NCI-H1105 treated with DMSO at 0.1 percent for 48 hours (cell line): ENCODE measurements around the gene NT5C1B.
"Not testable (repeated sequence)": the region's sequence is repeated elsewhere in the genome, so short reads cannot be mapped to it uniquely, and the experiment has no call there.

ENCODE experiments used
- DNase-seq: peaks from one replicate; lab custom pipeline; 2025; lab: John Stamatoyannopoulos, UW

NT5C1B gene

DNA sequence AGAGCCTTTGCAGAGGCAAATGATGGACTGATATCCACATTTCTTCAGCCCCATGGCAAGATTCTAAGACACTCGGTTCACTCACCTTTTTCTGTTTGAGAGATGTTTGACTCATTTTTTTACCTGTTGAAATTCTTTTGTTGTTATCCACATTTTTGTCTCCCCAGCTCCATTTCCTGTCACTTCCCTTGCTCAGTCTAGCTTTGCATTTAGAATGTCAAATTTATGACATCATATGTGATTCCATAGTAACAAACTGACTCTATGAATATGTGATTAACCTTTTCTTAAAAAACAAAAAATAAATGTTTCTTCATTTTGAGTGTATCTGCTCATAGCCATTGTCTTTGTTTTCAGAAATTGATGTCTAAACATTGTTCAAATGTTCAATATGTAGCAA is at the start of gene NT5C1B:
Gene NT5C1B, minus strand, starts transcription at position 216 of the 400 bp plus-strand sequence. Its CDS starts 101 bp downstream, at position 115.
- DNase-seq = no peak

DNA sequence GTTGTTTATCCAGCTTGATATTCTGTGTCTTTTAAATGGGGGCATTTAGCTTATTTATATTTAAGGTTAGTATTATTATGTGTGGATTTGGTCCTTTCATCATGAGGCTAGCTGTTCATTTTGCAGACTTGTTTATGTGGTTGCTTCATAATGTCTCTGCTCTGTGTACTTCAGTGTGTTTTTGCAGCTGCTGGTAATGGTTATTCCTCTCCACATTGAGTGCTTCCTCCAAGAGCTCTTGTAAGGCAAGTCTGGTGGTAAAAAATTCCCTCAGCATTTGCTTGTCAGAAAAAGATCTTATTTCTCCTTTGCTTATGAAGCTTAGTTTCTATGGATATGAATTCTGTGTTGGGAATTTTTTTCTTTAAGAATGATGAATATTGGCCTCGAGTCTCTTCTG is 47.8 kb upstream of the NT5C1B start:
- DNase-seq = no peak

DNA sequence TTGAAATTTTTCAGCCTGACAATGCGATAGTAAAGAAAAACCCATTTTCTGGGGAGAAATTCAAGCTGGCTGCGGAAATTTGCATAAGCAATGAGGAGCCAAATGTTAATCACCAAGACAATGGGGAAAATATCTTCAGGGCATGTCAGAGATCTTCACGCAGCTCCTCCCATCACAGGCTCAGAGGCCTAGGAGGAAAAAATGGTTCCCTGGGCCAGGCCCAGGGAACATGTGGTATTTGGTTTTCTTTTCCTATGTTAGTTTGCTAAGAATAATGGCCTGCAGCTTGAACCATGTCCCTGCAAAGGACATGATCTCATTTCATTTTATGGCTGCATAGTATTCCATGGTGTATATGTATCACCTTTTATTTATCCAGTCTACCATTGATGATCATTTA is 43.3 kb upstream of the NT5C1B start:
- not testable (repeated sequence) for DNase-seq

DNA sequence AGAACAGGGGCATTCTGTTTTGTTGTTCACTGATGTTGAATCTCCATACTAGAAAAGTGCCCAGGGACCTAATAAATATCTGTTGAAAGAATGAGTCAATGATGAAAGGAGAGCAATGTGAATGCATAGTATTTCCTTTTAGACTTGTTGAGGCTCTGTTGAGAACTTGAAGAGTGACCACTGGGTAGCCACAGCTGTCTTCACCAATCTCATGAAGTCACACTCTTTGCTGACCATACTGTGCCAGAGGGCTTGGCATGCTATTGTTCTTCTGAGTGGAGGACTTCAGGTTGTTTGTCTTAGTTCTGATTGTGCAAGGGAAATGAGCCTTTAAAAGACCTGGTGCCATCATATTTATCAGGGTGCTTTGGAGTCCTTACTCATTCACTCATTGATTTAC is 41.6 kb upstream of the NT5C1B start:
- no peak for DNase-seq

DNA sequence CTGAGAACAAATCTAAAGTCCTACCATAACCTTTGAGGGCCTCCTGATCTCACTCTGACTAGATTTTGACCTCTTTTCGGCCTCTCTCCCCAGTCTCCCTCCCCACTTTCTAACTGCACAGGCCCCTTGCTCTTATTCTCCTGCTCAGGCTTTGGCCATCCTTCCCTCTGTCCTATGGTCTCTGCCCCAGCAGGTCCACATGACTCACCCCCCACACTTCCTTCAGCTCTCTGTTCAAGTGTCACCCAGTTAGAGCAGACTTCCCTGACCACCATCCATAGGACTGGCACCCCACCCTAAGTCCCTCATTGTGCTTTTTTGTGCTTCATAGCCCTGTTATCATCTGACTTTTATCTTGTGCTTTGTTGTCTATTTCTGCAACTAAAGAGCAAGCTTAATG is 41.2 kb upstream of the NT5C1B start:
- no peak for DNase-seq

DNA sequence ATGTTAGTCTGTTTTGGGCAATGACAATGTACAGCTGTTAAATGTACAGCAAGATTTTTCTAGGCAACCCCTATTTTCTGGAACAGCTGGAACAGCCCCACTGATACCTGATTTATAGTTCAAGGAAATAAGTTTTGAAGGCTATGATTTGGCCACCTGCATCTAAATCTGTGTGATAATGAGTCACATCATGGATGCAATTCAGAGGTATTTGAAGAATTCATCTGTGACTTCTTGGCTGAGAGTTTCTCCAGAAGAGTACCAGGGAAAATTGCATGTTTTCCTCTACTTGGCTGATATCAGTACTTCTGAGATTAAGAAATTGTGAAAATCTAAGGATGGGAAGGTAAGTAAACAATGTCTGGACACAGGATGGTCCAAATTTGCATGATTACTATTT is 40.7 kb upstream of the NT5C1B start:
- no peak for DNase-seq

DNA sequence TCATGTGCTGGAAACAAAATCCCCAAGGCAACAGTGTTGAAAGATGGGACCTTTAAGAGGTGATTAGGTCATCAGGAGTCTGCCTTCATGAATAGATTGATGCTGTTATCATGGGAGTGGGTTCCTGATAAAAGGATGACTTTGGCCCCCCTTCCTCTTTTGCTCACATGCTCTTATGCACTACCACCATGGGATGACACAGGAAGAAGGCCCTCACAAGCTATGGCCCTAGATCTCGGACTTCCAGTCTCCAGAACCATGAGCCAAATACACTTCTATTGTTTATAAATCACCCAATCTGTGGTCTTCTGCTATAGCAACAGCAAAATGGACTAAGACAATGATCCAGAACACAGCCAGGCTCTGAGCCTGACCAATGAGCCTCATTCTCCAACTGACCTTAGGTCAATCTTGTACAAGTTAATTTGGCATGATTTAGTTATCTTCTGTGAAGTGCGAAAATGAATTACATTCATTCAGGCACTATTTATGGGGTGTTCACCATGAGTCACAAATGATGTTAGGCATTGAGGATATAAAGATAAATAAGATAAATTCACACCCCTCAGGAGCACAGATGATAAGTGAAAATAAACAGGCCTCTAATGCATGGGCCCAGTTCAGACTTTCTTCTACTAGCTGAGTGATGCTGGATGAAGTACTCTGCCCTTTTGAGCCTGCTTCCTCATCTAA is 37.7 kb upstream of the NT5C1B start:
- no peak for DNase-seq

DNA sequence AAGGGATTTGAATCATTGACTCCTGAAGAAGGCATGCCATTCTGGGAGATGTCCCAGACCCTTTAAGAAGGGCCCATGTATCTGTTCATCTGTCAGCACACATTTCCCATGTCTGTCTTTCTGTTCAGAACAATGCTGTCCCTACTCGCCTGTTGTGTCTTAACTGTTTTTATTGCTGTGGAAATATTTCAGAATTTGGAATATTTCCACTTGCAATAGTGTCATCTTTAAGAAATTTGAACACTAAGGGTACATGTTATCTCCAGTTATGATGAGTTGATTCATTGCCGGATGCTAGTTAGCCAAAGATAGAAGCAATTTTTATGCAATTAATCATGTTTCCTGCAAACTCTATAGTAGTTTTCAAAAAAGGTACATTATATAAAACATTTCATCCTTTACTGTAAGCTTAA is 36.9 kb upstream of the NT5C1B start:
- DNase-seq = no peak

DNA sequence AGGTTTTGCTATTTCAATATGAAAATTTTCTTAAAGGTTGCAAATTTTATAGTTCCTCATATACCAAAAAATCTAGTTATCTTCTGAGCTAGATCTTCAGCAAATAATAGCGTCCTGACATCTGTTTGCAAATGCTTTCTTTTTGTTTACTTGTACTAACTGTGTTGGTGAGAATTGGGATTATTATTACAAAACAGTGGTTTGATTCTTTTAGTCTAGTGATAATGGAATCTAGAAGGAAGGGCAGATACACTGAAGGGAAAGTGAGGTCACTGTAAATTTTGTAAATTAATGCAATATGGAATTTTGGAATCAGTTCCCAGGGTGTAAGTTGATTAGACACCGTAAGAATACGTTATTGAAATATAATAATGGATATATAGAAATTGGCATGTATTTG is 36.2 kb upstream of the NT5C1B start:
- DNase-seq = no peak

DNA sequence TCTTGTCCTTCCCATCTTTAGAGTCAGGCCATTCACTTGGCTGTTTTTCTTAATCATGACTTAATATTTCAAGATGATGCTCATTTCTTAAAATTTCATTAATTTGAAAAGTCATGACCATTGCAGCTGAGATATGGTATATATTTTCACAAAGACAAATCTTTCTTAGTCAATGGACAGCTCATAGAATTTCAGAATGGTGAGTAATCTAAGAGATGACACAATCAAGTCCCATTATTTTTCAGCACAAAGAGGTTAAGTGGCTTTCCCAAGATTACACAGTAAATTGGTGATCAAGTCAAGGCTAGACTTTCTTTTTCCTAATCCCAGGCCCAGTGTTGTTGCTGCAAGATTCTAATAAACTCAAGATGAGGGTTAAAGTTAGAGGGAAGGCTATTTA is 34.4 kb upstream of the NT5C1B start:
- DNase-seq = no peak

DNA sequence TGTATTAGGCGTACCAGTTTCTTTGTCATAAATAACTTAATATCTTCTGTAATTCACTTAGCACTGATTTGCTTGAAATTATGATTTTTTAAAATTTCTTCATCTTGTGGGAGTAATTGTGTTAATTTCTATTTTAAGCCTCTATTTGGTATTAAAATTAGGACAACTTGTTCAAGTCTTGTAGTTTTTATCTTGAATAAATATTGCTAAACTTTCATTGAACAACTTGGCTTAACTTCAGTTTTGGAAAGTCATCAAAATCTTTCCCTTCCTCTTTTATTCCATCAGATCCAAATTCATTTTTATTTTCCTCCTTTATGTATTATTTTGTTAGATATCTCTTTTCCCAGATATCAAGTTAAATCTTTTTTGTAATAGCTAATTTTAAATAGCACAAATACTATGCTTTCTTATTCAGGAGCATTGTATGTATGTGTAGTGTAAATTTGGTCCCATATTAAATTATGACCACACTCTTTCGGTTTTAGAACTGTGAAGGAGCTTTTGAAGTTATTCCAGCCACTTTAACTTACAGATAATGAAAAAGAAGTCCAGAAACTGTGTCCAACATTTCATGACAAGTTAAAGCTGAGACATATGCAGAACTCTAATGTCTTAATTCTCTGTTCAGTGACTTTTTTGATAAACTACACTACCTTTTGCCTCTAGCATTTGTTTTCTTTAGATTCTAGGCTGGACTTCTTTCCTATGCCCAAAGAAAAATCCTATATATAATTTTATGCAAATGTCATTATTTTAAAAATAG is 31.7 kb upstream of the NT5C1B start:
- DNase-seq = no peak

DNA sequence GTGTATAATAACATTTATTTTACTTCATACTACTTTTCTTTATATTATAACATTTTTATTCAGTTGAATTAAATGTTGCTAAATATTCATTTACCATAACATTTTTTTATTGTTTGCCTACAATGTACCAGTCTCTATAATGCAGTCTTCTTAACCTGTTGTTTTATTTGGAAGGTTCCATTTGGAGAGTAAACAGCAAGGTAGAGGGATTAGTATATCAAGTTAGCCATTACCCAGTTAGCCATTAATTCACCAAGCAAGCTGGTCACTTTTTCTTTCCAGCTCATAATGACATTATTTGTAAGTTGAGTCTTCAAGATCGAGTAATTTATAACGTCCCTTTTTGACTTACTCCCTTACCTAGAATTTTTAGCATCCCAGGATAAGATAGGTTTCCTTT is 29.7 kb upstream of the NT5C1B start:
- no peak for DNase-seq

DNA sequence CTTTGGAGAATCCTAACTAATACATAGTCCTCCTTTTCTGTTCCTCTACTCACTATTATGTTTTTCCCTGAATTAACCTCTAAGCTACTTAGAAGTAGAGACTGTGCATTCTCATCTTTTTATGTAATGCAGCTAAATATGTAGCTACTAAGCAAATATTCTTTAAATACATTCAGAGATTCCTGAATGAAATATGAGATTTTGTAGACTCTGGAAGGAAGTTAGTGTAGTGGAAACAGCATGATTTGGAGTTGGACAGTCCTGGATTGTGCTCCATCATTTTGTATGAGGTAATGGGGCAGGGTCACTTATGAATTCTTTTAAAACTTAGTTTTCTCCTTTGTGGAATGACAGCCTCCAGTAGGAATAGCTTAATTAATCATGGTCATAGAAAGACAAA is 24.7 kb upstream of the NT5C1B start:
- DNase-seq = no peak

DNA sequence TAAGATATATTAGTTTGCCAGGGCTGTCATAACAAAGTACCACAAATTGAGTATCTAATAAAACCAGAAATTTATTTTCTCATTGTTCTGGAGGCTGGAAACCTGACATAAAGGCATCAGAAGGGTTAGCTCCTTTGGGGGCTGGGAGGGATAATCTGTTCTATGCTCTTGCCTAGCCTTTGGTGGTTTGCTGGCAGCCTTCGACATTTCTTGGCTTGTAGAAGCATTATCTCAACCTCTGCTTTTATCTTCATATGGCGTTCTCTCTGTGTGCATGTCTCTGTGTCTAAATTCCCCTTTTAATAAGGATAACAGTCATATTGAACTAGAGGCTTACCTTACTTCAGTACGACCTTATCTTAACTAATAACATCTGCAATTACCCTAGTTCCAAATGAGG is 22.8 kb upstream of the NT5C1B start:
- no peak for DNase-seq

DNA sequence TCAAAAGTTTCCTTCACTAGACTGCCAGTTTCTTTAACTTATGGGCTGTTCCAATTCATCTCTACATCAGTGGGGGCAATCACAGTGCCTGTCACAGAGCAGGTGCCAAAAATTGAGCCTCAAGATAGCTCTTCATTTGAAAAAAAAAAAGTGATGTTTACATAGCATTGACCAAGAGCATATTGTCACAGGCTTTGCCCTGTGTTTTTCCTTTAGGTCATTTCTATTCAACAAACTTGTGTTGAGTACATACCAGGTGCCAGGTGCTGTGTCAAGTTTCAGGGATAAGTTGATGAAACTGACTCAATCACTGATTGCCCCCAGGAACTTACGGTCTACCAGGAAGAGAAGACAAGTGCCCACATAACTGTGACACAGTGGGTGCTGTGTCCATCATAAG is 22.2 kb upstream of the NT5C1B start:
- no peak for DNase-seq

DNA sequence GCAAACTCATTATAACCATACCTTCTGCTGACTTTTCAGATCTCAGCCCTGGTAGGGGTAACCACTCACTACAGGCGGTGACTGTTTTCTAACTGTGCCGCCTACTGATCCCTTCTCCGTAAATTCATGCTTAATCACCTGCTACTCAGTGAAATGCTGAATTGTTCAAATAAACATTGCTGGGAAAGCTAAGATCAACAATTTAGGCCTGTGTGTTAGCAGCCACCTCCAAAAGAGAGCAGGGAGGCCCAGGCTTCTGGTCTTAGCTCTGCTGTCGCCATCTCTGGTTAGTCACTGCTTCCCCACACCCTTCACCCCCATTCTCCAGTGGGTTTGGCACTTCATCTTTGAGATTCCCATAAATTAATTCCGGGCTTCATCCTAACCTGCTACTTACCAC is 21.8 kb upstream of the NT5C1B start:
- DNase-seq = no peak

DNA sequence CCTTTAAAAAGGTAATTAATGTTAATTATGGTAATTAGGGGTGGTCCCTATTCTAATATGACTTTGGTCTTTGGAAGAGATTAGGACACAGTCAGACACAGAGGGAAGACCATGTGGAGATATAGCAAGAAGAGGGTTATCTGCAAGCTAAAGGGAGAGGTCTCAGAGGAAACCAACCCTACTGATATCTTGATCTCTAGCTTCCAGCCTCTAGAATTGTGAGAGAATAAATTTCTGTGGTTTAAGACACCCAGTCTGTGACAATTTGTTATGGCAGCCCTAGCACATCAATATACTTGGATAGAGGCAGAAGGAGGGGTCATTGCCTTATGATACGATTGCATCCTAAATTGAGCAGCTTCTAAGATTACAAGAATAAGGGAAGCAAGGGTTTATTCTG is 21.3 kb upstream of the NT5C1B start:
- no peak for DNase-seq

DNA sequence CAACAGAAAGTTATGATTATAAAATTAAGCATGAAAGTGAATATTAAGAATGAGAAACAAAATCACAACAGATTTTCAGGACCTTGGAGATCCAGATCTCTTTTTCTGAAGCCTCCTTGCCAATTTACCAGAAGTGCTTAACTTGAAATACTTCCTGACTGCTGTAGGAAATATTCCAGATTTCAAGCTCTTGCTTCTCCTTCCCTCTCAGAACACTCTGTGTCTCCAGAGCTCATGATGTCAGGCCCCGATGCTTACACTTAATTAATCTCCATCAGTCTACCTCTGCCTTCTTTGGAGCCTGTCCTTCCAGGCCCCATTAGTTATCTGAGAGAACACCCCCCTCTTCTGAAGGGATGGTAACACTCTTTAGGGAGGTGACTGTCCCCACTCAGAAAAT is 20.7 kb upstream of the NT5C1B start:
- no peak for DNase-seq

DNA sequence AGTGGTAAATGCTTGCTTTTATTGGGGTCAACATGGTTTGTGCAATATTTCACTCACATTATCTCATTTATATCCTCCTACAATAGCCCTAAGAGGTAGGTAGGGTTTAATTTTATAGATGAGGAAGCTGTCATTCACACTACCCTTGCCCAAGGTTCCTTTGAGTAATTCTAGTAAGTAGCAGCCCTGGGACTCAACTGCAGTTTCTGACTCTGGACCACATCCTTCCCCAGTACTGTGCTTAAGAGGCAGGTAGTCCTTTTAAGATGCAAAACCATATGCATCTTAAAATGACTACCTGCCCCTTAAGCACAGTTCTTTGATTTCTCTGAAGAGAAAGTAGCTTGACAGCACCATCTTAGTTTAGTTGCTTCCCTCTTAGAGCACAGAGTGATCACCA is 15.7 kb upstream of the NT5C1B start:
- no peak for DNase-seq

DNA sequence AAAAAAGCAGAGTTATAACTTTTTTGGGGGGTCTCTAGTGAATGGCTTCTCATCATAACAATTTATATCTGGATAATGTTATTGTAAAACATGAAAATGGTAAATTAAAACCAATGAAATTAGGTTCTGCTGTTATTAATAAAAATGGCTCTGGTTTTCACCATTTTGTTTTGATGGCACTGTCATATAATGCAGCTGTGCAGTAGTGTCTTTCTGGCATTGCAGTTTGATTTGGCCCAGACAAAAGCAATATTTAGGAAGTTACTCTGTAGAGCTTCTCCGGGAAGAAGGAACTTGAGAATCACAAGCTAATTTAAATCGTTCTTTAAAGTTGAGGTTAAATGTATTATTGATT is 15.1 kb upstream of the NT5C1B start:
- no peak for DNase-seq

DNA sequence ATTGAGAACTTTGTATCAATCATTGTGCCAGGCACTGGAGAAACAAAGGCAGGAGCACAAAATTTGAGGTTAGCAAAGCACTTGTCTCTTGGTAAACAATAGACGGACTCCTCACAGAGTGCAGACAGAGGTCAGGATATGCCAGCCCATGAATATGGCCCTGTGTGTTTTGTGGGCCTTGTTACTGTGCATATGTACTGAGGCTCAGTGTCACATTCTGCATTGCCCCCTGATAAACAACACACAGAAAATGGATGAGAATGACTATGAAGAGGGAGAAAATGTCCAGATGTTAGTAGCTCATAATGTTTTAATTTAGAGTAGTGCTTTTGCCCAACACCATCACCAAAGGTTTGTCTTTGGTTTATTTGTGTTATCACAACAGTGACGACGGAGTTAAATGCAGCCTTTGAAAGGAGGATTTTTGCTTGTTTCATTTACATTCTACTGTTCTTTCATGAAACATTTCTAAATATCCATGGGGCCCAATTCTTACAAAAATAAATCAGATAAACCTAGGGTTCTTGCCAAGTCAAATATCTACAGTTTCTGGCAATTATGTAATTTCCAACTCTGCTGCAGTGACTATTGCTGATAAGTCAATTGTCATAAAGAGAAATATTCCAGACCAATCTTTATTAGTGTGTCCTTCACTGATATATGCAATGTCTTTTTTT is 14.6 kb upstream of the NT5C1B start:
- no peak for DNase-seq

DNA sequence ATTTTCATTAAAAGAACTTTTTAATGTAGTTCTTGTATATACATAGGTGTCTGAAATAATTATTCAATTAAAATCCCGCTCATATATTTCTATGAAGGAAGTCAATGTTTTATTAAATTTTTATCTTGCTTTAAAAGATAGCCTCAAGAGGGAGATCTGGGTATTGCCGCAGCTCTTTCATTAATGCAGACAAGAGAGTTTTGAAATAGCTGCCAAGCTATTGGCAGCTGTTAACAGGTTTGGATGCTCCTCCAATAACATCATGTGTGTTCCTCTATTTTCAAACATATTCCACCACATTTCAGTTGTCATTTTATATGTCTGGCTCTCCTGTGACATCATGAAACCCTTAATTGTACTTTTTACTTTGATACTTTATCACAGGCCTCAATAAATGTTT is 12.9 kb upstream of the NT5C1B start:
- DNase-seq = no peak

DNA sequence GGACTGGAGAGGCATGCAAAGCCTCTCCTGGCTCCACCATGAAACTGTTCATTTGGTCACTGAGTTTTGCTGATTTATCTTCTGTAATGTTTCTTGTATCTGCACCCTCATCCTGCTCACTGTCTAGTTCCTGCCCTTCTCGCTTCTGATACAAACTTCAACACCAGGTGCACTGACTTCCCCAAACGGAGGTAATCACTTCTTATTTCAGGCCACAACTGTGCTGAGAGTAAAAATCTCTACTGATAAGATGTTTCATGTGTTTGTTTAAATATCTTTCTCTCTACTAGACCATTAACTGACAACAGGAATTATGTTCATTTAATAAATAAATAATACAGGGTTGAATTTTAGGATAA is 10.9 kb upstream of the NT5C1B start:
- no peak for DNase-seq
